Fibroblast of skin of left quadriceps (primary cell): Measurements from ENCODE around the gene CBFB.
A peak's percentile ranks its signal among the peaks of the same experiment; 100 is the strongest.
"Not testable (repeated sequence)": the region's sequence is repeated elsewhere in the genome, so short reads cannot be mapped to it uniquely, and the experiment has no call there.

Experiments used
- DNase-seq, 2 experiments: peaks; one replicate each; pipeline ENCODE4 v3.0.0-alpha.2; 2013; ENCODE audit warnings: low read depth in 2 of 2

CBFB gene

DNA sequence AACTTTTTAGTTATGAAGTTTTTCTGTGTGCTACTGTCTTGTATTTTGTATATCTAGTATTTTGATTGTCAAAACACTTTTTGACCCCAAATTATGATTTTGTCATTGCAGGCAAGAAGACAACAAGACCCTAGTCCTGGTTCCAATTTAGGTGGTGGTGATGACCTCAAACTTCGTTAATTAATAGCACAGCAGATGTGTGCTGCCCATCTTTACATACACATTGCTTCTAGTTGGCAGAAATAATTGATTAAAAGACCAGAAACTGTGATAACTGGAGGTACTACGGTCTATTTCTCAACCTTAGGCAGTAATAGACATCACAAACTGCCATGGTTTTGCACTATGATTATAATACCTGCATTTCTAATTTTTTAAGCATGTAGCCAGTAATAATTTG lies 69.7 kb downstream of the CBFB start:
- no peak for DNase-seq

DNA sequence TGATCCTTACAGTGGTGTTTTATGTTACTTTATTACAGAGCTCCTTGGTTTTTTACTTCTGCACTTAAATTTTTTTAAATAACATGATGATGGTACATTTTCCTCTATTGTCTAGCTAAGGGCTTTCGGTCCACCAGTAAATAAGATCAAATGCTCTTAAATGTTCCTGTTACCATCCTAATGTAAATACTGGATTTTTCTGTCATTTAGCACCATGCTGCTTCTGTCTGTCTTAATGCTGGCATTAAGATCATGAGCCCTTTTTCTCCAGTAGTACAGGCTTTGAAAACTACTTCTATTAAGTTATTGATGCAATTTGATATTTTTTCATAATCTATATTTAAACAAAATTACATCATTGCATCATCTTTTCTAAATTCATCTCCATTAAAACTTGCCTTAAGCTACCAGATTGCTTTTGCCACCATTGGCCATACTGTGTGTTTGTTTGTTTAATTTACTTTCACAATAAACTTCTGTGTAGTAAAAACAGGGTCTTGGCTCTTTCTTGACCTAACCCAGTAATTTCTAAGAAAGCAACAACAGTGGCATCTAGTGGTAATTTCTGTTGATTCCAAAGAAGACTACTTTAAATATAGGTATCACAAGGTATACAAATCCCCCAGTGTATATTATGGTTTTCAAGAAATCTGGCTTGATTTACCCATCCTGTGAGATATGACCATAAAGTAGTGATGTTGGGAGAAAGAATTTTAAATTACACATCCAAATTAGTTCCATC lies 71.8 kb downstream of the CBFB start:
- no peak for DNase-seq

DNA sequence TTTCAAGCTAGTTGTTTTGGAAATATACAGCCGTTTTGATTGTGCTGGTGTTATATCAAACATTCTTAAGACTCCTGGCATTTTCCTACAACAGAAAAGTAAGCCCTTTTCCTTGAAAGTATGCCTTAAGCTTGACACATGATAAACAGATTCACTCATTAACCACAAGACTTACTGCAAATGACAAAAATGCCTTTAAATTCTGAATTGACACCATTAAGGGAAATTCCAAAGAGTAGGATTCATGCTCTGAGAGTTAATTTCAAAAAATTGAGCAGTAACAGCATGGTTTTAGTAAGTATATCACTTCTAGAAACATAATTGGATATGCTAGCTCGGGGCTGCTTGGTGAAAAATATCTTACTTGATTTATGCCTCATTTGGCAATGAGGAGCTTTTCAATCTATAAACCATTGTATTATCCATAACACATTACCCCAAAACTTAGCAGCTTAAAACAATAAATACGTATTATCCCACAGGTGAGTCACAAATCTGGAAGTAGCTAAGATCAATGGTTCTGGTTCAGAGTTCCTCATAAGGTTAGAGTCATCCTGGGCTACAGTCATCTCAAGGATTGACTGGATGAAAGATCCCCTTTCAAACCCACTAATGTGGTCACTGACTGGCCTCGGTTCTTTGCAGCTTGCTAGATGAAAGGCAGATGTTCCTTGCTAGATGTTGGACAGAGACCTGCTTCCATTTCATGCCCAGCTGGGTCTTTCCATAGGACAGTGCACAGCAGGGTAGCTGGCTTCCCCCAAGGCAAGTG lies 72.5 kb downstream of the CBFB start:
- peak; percentile 85 to 87 for DNase-seq

DNA sequence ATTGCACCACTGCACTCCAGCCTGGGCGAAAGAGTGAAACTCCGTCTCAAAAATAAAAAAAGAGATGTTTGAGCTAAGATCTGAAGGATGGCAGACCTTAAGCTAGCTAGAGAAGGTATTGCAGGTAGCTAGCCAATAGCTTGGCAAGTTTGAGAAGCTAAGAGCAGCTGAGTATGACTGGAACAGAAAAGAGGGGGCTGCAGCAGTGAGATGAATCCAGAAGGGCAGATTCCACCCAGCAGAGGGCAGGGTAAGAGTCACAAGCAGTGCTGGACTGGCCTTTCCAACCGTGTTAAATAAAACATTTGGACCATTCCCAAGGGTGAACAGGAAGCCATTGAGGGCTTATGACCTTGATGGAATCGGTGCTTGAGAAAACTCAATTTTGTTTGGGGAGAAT lies 75.1 kb downstream of the CBFB start:
- no peak for DNase-seq

DNA sequence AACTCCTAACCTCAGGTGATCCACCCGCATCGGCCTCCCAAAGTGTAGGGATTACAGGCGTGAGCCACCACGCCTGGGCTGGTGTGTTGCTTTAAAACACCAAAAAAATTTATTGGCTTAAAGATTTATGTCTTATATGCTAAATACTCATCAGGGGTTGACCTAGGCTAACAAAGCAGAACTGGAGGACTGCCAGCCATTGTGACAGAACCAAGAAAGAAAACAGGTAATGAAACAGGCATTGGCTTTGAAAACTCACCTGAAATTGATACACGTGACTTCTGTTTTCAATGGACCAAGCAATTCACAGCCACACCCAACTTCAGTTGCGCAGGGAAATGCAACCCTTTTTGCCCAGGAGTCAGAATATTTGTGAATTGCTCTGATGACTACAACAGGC lies 75.9 kb downstream of the CBFB start:
- no peak for DNase-seq

DNA sequence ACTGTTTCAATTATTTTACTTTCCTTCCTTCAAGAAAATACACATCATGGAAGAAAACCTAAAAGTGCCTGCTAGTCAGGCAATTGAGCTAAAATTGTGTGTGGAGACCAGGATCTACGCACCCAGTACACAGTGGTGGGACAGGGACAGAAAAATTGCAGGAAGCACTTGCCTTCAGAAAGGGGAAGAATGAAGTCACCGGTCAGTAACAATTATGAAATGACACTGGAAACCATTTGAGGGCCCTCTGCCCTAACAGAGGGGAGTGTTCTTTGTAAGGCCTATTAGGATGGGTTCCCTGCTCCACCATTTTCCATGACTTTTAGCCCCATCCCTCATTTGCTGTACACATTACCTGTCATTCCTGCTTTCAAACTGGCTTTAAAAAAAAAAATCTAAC lies 76.3 kb downstream of the CBFB start:
- no peak for DNase-seq

DNA sequence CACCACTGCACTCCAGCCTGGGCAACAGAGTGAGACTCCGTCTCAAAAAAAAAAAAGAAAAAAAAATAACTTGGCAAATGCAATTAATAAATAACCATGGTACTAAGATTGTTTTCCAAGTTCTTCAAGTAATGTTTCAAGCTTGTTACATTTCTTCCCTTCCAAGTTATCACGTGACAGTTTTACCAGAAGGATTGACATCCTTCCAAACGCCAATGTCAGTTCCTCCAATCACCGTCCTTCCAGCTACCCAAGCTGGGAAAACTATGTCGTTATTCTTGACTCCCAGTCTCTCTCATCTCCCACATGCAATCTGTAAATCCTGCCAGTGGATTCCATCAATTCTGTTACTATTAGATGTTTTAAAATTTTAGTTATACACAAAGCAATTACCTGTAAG lies 76.9 kb downstream of the CBFB start:
- no peak for DNase-seq

DNA sequence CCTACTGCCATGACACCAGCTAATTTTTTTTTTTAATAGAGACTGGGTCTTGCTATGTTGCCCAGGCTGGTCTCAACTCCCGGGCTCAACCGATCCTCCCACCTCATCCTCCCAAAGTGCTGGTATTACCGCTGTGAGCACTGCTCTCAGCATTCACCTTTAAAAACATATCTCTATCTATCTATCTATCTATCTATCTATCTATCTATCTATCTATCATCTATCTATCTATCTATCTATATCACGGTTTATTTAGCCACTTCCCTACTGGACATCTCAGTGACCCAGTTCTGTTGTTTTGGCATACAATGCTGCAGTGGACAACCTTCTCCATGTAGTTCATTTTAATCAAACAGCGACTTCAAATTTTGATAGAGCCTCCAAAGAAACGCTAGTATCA lies 79.5 kb downstream of the CBFB start:
- no peak for DNase-seq

DNA sequence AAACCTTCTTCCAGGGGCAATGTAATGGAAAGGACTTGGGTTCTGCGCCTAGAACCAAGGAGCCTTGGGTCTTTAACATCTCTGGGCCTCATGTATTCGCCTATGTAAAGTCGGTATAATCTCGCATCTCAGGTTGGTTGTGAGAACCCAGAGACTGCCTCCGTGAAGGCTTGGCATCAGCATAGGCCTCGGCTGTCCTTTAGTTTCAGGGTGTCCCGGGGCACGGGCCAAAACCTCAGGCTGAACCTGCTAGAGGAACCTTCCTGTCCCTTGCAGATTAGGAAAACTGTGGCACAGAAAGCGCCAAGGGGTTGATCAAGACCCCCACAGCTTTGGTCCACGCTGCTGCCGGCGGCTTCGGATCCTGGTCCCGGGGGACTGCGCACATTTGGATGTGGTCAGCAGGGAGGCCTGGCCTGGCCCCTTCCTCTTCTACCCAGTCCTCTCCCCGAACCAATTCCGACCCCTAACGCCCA lies 80.0 kb downstream of the CBFB start:
- DNase-seq, result no peak

DNA sequence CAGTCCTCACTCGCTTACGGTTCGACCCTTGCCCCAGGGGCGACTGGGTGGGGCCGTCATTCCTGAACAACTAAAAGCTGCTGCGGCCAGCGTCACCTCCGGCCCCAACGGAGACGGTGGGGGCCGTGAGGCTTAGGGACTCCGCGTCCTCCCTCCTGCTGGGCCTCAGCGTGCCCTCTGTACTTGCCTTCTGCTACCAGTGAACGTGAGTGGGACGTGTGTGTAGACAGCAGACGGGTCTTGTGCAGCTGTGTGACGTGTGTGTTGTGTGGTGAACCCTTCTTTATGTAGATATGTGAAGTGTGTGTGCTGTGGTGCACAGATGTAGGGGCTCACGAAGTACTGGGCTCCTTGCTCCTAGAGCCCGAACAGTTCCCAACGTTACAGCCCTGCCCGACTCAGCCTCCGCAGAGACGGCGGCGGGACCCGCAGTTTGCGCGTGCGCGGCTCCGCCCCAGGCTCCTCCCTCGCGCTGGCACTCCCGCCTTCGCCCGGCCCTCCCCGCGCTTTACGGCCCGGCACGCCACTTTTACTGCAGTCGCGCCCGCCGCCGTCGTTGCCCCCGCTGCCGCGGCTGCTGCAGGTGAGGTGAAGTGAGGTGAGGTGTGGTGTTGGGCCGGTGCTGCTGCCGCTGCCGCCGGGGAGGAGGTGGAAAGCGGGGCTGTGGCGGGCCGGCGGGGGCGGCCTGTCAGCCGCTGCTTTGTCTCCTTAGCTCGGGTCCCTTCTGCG lies 80.6 kb downstream of the CBFB start, which contains the start of gene PHAF1:
Gene PHAF1, plus strand, starts transcription at position 535 of the 729 bp plus-strand sequence. CDS start 235 bp downstream, outside the sequence.
- DNase-seq, result peak; percentile 70 to 72

DNA sequence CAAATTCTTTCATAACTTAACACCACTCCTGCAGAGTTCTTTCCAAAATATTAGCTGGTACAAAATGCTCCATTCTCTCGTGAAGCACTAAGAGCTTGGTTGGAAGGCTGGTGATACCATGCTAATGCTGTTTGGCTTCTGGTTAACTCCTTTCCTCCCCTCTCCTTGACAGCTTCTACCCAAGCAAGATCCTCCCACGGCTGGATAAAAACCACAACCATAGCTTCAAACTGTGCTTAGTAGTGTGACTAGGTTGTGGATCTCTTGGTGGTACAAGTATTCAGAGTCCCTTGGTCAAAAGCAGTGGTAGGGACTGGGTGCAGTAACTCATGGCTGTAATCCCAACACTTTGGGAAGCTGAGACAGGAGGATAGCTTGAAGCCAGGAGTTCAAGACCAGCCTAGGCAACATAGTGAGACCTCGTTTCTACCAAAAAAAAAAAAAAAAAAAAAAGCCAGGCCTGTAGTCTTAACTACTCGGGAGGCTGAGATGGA lies 83.0 kb downstream of the CBFB start:
- DNase-seq, result no peak

DNA sequence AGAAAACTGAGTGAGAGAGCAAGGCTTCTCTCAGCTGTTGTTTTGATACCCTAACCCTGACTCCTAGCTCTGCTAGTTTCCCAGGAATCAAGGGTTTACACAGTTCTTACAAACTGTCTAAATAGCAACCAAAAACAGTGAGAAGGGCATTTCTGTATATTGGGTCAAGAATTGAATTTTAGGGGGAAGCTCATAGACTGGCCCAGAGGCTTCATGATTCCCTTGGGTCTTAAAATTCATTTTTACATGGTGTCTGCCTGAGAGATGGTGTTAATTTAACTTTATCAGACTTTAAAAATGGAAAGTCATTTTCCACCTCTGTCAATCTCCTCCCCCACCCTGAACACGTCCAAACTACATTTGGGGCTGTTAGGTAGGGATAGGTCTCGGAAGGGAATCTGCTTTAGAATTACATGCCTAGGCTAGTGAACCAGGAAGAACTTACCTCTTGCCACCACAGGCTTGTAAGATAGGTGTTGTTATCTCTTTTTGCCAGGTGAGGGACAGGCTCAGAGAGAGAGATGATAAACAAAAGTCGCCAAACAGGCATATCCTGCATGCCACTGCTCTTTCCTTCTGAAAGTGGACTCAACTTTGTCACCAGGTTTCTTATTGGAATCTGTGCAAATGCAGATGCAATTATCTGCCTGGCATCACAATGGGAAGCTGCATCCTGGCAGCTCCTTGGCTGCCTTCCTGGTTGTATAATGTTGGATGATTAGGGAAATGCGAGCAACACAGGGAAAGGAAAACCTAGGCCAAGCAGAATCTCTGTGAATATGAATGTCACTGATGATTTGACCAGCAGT lies 83.8 kb downstream of the CBFB start:
- DNase-seq, result no peak

DNA sequence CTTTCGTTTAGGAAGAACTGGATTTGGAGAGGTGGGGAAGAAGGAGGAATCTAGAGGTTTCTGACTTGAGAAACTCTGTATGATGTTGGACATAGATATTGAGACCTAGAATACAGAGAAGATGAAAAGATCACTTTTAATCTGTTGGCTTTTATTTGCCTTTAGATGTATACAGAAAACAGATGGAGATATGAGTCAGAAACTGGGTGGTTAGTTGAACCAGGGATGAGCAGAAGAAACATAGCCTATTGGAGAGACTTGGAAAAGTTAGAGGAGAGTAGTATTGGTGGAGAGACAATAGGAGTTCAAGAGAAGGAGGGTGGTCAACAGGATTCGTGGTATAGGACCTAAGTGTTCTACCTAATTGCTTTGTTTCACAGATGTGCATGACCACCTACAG lies 85.8 kb downstream of the CBFB start:
- no peak for DNase-seq

DNA sequence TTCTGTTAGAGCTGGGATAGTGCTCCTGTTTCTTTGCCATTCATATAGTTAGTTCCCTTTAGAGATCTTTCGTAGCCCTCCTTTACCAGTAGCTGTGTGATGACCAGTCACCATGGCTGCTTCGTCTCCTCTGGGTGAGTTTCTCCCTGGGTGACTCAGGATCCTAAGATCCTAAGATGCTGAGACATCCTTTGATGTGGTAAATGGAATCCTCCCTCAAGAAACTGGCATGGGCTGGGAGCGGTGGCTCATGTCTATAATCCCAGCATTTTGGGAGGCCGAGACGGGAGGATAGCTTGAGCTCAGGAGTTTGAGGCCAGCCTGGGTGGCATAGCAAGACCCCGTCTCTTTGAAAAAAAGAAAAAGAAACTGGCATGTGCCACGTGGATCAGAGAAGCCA lies 86.7 kb downstream of the CBFB start:
- peak; percentile 49 to 51 for DNase-seq

DNA sequence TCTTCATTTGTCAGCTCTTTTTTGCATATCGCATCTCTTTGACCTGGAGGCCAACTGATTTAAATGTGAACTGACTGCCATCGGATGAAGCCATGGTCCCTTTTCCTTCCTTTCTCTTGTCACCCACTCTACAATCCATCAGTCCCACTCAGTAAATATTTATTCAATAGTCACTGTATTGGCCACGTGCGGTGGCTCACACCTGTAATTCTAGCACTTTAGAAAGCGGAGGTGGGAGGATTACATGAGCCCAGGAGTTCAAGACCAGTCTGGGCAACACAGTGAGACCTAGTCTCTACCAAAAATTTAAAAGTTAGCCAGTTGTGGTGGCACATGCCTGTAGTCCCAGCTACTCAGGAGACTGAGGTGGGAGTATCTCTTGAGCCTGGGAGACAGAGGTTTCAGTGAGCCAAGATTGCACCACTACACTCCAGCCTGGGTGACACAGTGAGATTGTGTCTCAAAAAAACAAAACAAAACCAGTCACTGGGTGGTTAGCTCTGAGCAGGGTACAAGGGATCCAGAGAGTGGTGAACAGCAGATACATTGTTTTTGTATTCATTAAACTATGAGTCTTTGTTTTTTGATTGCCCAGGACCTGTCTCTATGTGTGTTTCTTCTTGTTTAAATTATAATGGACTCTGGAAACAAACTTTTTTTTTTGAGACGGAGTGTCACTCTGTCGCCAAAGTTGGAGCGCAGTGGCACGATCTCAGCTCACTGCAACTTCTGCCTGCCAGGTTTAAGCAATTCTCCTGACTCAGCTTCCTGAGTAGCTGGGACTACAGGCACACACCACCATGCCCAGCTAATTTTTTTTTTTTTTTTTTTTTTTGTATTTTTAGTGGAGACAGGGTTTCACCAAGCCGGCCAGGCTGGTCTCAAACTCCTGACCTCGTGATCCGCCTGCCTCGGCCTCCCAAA lies 87.7 kb downstream of the CBFB start:
- no peak for DNase-seq

DNA sequence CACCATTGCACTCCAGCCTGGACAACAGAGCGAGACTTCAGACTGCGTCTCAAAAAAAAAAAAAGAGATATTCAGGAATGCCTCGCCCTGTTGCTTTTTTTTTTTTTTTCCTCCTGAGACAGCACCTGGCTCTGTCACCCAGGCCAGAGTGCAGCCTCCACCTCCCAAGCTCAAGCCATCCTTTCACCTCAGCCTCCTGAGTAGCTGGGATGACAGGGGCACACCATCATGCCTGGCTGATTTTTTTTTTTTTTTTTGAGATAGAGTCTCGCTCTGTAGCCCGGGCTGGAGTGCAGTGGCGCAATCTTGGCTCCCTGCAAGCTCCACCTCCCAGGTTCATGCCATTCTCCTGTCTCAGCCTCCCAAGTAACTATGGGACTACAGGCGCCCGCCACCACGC lies 88.8 kb downstream of the CBFB start:
- DNase-seq, result no peak

DNA sequence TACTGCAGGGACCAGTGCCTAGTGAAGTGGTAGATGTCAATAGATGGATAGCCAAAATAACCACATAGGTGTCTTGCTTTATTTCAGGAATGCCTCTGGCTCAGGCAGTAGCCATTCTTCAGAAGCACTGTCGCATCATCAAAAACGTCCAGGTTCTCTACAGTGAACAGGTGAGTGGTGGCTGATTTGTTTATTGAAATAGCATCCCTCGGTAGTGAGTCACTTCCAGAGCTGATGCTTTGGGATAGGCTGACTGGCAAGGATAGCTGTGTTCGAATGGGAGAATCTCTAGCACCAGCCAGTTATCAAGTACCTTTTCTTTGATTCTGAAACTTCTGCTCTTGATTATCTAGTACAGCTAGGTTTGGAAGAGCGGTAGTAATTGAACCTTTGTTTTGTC lies 91.1 kb downstream of the CBFB start:
- no peak for DNase-seq

DNA sequence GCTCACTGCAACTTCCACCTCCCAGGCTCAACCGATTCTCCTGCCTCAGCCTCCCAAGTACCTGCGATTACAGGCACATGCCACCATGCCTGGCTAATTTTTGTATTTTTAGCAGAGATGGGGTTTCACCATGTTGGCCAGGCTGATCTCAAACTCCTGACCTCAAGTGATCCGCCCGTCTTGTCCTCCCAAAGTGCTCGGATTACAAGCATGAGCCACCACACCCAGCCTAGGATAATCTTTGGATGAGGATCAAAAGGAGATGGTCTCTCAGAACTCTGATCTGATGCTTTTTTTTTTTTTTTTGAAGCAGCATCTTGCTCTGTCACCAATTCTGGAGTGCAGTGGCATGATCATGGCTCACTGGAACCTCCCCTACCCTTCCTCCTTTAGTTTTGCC lies 93.8 kb downstream of the CBFB start:
- not testable (repeated sequence) for DNase-seq

DNA sequence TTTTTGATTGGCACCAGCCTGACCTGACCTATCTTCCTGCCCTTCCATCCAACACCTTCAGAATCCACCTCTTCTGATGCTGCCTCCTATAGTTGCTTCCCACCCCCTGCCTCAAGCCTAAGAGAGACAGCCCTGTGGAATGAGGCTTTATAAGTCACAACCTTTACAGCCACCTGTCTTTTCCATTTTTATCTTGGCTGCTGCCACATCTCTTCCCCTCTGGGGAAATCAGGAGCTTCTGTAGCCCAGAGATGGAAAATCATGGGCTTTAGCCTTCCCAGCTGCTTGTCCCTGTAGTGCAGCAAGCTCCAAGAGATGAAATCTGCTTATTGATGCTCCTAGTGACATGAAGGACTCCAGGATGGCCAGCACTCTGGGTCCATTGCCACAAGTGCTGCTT lies 99.5 kb downstream of the CBFB start:
- DNase-seq, result no peak

DNA sequence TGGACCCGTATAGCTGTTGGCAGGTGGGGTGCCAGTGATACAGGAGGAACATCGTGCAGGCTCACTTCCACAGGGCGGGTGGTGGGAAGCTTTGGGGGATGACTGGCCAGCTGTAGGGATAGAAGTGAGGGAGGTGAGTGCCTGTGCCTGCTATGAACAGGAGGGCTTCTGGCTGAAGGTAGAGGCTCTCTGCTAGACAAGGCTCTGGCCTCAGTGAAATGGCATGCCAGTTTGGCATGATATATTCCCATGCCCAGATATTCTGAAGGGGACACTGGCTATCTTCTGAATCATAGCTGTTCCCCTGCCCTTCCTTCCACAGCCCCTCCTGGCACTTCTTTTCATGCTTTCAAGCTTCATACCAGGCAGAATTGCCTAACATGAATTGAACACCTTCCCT lies 99.9 kb downstream of the CBFB start:
- DNase-seq, result no peak
